ENCODE measurements around the gene KYAT1.
"Not testable (repeated sequence)": the region's sequence is repeated elsewhere in the genome, so short reads cannot be mapped to it uniquely, and the experiment has no call there.

KYAT1 gene

GRCh38 chr9:128882677-128883603 is 1.2 kb upstream of the KYAT1 start:
- DNase-seq: no peak

- DNase-seq: no peak
These were observed 3.9 kb downstream of the KYAT1 start for GRCh38 chr9:128877852-128878251.

- DNase-seq: not testable (repeated sequence)
These were observed 10.8 kb downstream of the KYAT1 start for GRCh38 chr9:128870941-128871265.

- DNase-seq: no peak
These were observed 11.4 kb downstream of the KYAT1 start for GRCh38 chr9:128870128-128870940.

GRCh38 chr9:128863647-128864046 is 18.1 kb downstream of the KYAT1 start:
- DNase-seq: peak; percentile 11

- DNase-seq: no peak
These were observed 19.3 kb downstream of the KYAT1 start for GRCh38 chr9:128862401-128862851.

- no peak for DNase-seq
These were observed 20.2 kb downstream of the KYAT1 start for GRCh38 chr9:128861501-128861900.

DNA sequence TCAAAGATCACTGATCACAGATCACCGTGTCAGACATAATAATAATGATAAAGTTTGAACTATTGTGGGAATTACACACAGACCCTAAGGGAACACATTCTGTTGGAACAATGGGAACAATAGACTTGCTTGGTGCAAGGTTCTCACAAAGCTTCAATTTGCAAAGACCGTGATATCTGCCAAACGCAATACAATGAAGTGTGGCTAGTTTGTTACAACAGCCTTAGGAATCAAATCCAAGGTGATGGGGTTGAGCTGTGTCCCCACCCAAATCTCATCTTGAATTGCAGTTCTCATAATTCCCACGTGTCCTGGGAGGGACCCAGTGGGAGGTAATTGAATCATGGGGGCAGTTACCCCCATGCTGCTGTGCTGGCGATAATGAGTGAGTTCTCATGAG is 20.8 kb downstream of the KYAT1 start:
- DNase-seq: no peak

DNA sequence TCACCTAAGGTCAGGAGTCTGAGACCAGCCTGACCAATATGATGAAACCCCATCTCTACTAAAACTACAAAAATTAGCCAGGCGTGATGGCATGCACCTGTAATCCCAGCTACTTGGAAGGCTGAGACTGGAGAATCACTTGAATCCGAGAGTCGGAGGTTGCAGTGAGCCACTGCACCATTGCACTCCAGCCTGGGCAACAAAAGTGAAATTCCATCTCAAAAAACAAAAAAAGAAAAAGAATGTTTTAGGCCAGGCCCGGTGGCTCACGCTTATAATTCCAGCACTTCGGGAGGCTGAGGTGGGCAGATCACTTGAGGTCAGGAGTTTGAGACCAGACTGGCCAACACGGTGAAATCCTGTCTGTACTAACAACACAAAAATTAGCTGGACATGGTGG is 23.3 kb downstream of the KYAT1 start:
- DNase-seq: not testable (repeated sequence)

DNA sequence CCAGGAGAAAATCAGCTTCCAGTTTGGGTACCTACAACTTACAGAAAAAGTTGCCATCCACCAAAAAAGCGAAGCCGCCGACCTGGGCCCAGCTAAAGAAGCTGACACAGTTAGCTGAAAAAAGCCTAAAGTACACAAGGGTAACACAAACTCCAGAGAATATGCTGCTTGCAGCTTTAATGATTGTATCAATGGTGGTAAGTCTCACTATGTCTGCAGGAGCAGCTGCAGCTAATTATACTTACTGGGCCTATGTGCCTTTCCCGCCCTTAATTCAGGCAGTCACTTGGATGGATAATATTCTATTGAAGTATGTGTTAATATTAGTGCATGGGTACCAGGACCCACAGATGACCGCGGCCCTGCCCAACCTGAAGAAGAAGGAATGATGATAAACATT is 27.3 kb downstream of the KYAT1 start:
- not testable (repeated sequence) for DNase-seq

GRCh38 chr9:128852646-128853045 is 29.1 kb downstream of the KYAT1 start:
- DNase-seq: not testable (repeated sequence)

DNA sequence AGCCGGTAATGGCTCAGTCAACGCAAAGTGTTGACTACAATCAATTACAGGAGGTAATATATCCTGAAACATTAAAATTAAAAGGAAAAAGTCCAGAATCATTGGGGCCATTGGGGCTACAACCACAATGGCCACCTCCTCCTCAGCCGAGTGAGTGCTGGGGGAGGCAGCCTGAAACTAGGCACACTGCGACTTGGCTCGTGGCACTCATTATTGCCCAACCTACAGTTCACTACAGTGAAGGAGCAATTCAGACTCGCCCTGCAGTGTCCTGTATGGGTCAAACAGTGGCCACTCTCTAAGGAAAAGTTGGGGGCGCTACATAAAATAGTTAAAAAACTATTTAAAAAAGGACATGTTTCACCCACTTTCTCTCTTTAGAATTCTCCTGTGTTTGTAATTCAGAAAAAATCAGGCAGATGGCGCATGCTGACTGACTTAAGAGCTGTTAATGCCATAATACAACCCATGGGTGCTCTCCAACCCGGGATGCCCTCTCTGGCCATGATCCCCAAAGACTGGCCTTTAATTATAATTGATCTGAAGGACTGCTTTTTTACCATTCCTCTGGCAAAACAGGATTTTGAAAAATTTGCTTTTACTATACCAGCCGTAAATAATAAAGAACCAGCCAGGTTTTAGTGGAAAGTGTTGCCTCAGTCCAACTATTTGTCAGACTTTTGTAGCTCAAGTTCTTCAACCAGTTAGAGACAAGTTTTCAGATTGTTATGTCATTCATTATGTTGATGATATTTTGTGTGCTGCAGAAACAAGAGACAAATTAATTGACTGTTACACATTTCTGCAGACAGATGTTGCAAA is 29.8 kb downstream of the KYAT1 start:
- DNase-seq: peak; percentile 23

DNA sequence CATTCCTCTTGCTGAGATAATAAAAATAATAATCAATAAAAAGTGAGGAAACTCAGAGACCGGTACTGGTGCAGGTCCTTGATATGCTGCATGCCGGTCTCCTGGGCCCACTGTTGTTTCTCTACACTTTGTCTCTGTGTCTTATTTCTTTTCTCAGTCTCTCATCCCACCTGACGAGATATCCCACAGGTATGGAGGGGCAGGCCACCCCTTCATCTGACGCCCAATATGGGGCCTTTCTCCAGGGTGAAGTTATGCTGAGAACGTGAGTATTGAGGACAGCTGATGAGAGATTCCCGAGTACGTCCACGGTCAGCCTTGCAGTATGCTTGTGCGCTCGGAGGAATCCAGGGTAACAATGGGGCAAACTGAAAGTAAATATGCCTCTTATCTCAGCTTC is 30.7 kb downstream of the KYAT1 start:
- DNase-seq: not testable (repeated sequence)

GRCh38 chr9:128847803-128848202 is 33.9 kb downstream of the KYAT1 start:
- no peak for DNase-seq

DNA sequence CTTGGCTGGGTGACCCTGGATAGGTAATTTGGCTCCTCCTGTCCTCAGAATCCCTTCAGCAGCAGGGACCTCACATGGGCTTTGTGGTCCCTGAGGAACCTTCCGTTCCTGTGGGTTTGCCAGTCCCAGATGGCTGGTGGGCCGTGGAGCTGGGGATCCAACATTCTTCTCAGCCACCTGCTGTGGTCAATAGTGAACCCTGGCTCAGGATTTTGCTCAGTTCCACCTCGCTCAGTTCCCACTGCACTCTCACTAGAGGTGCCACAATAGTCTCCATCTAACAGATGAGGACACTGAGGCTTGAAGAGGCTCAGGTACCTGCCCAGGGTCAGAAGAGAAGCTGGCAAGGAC is 35.1 kb downstream of the KYAT1 start:
- DNase-seq: no peak

DNA sequence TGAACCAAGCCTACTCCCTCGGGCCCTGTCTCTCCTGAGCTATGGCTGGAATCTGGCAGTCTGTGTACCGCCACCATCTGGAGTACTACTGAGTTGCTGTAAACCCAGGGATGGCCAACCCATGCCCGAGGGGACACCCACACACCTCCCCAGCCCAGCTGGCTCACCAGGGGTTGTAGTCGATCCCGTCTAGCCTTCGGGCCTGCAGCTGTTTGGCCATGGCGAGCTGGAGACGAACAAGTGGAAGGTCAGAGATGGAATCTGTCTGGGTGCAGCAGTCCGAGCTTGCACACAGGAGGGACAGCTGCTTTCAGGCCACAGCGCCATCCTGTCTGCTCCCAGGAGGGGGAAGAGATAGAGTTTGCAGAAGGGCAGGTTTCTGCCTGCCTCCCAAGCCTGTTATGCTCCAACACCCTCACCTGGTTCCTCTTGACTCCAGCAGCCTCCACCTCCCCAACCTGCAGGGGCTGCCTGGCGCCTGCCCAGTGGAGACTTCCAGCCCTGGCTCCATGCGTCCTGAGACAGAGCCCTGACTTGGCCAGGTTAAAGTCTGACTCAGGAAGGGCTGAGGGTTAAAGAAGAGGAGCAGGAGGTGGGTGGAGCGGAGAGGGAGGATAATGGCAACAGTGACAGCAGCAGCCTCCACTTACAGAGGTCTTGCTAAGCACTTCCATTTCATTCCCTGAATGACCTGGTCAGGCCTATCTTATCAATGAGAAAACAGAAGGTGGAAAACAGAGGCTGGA is 36.4 kb downstream of the KYAT1 start:
- peak; percentile 19 for DNase-seq

DNA sequence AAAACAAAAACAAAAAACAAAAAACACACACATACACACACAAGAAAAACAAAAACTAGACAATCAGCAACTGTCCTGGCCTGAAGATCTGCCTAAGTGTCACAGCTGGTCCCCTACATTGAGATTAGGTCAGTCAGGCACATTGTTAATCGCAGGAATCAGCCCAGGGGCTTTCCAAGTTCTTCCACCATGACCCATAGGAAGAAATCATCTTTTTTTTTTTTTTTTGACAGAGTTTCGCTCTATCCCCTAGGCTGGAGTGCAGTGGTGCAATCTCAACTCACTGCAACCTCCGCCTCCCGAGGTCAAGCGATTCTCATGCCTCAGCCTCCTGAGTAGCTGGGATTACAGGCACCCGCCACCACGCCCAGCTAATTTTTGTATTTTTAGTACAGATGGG is 38.6 kb downstream of the KYAT1 start:
- DNase-seq: not testable (repeated sequence)

DNA sequence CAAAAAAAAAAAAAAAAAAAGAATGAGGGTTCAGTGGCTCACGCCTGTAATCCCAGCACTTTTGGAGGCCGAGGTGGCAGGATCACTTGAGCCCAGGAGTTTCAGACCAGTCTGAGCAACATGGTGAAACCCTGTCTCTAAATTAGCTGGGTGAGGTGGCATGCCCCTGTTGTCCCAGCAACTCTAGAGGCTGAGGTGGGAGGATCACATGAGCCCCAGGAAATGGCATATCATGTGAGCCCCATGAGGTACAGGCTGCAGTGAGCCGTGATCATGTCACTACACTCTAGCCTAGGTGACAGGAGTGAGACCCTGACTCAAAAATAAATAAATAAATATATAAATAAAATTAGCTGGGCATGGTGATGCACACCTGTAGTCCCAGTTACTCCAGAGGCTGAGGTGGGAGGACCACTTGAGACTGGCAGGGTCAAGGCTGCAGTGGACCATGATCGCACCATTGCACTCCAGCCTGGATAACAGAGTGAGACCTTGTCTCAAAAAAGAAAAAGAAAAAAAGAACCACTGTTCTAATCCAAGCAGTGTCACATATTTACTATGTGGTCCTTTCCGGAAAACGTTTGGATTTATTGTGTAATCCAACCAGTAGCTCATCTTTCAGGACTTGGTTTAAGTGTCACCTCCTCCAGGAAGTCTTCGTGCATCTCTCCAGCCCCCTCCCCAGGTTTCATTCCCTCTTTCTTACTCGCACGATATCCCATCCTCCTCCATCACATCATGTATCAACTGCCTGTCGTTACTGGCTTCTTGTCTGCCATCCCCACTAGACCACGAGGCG is 39.9 kb downstream of the KYAT1 start:
- no peak for DNase-seq

DNA sequence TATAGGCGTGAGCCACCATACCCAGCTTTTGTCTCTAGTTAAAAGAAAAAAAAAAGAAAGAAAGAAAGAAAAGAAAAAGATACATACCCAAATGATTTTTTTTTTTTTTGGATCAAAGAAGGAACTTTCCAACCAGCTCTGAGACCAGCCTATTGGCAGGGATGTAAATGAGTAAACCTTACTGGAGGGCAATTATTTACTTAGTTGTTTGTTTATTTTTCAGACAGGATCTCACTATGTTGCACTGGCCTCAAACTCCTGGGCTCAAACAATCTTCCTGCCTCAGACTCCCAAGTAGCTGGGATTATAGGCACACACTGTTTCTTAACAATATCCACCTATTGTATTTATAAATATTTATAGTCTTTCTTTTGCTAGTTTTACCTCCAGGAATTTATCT is 41.2 kb downstream of the KYAT1 start:
- no peak for DNase-seq

GRCh38 chr9:128838338-128838737 is 43.4 kb downstream of the KYAT1 start:
- no peak for DNase-seq

DNA sequence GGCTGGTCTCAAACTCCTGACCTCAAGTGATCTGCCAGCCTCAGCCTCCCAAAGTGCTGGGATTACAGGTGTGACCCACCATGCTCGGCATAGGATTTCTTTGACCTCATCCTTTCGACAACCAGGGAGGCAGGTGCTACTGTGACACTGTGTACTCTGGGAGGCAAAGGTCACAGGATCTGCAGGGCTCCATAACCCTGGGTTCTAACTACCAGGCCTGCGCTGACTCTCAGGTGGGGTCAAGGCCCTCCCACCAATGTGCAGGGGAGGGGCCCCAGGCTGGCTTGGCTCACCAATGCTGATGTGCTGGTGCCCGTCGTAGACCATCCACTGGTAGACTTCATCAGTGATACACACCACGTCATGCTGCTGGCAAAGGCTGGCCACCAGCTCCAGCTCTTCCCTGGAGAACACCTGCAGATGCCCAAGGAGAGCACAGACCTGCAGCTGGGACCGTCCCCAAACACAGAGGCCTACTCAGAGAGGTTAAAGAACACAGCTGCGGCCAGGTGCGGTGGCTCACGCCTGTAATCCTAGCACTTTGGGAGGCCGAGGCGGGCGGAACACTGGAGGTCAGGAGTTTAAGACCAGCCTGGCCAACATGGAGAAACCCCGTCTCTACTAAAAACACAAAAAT is 45.1 kb downstream of the KYAT1 start:
- no peak for DNase-seq

All from NCI-H1694 (cell line).